SU-DHL-6 (cell line): ENCODE measurements around the gene GRK2.

Experiments
- EZH2phosphoT487 ChIP-seq: fragments of 200-600 bp; sonication (generic), shearing (Covaris generic); conservative IDR thresholded peaks from 2 replicates; pipeline ENCODE4 v1.6.1; 2018; ENCODE audit warnings: mild to moderate bottlenecking, antibody characterized with exemption, low read length, moderate library complexity, mixed read lengths
- TF ChIP-seq, protein P1 (sequence below): fragments of 200-600 bp; sonication (generic); IDR thresholded peaks from one replicate; pipeline ENCODE4 v1.5.1; 2017; ENCODE audit warnings: antibody characterized with exemption, mild to moderate bottlenecking, low read length, moderate library complexity; ENCODE audit not compliant: insufficient read depth, poor library complexity, severe bottlenecking

DNA sequence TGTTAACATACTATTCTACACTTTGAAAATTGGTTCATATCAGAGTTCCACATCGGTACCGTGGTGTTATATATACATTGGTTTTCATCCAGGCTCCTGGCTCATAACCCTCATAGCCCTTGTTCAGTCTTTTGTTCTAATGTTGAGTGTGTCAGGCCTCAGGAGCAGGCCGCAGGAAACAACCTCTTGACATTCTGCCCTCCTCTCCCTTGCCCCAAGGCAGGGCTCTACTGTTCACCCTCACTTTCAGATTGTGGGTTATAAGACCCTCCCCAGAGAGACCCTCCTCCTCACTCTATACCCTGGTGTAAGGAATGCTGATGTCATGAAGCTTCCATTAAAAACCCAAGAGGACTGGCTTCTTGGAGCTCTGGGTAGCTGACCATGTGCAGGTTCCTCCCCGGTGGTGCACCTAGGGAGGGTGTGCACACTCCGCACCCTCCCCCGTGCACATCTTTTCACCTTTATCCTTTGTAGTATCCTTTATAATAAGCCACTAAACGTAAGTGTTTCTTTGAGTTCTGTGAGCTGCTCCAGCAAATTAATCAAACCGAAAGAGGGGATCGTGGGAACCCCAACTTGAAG is 49.1 kb downstream of the GRK2 start:
- TF ChIP-seq, protein P1, sequence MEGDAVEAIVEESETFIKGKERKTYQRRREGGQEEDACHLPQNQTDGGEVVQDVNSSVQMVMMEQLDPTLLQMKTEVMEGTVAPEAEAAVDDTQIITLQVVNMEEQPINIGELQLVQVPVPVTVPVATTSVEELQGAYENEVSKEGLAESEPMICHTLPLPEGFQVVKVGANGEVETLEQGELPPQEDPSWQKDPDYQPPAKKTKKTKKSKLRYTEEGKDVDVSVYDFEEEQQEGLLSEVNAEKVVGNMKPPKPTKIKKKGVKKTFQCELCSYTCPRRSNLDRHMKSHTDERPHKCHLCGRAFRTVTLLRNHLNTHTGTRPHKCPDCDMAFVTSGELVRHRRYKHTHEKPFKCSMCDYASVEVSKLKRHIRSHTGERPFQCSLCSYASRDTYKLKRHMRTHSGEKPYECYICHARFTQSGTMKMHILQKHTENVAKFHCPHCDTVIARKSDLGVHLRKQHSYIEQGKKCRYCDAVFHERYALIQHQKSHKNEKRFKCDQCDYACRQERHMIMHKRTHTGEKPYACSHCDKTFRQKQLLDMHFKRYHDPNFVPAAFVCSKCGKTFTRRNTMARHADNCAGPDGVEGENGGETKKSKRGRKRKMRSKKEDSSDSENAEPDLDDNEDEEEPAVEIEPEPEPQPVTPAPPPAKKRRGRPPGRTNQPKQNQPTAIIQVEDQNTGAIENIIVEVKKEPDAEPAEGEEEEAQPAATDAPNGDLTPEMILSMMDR = no peak
- TF ChIP-seq EZH2phosphoT487 = no peak
